HepG2 (cell line): Measurements from ENCODE around the gene DPH6. TPM values are rescaled to one million over a fixed set of nuclear protein-coding genes. Genes with fewer than 3 reads are reported as not detected.

Experiments used
- ATAC-seq: fragments of 200-7000 bp; cut with Tn5 transposase; 3 replicates; pipeline ENCODE4 v1.9.1; 2020; ENCODE audit warnings: mild to moderate bottlenecking, moderate library complexity
- BruUV-seq: library from RNA; stranded (reverse); fragments of 400-500 nt; replicated peaks from 2 replicates; lab custom pipeline; 2021; lab: Mats Ljungman, UMichigan
- CTCF ChIA-PET: fragments of 300-600 bp; formaldehyde crosslinking; extraction: SDS; loops from one replicate; lab custom pipeline; 2021; ENCODE audit warnings: low total read pairs, inconsistent platforms, low intra/inter-chr PET ratio; lab: Yijun Ruan, JAX
- POLR2A ChIA-PET: fragments of 350-600 bp; sonication (Branson Sonifier 250); formaldehyde crosslinking; loops from one replicate; lab custom pipeline; 2020; ENCODE audit warnings: antibody characterized with exemption, inconsistent platforms; lab: Yijun Ruan, JAX
- DNase-seq: peaks from one replicate; pipeline ENCODE4 v3.0.0-alpha.2; 2015; ENCODE audit warnings: low spot score
- FAIRE-seq: peaks from 3 replicates; lab custom pipeline; 2011; peaks lifted over from hg19 to GRCh38; lab: Jason Lieb, UNC
- H2AFZ ChIP-seq: one replicate; pipeline ENCODE4 v1.6.1; 2011; ENCODE audit warnings: low read length, inconsistent platforms
- H3K27ac ChIP-seq: fragments of 300-600 bp; 3 replicates; pipeline ENCODE4 v1.8.0; 2011; ENCODE audit warnings: mixed run types, mild to moderate bottlenecking, mixed read lengths, low read length, inconsistent platforms; ENCODE audit not compliant: insufficient read depth; ENCODE audit errors: extremely low read length
- H3K27me3 ChIP-seq, 2 experiments: fragments of 200-600 bp in 1 of 2; 2 replicates in 1 of 2; 3 replicates in 1 of 2; pipeline versions ENCODE4 v1.6.0 to v1.8.0; 2011; ENCODE audit warnings: low read length in 2 of 2, mild to moderate bottlenecking in 2 of 2, moderate library complexity in 2 of 2, inconsistent platforms in 1 of 2; ENCODE audit not compliant: insufficient read depth in 2 of 2, control insufficient read depth in 1 of 2
- H3K36me3 ChIP-seq, 2 experiments: fragments of 200-600 bp in 1 of 2; replicated peaks in 1 of 2; 2 replicates in 1 of 2; 3 replicates in 1 of 2; pipeline versions ENCODE4 v1.5.1 to v1.8.0; 2011; ENCODE audit warnings: low read length in 2 of 2, inconsistent platforms in 1 of 2; ENCODE audit not compliant: insufficient read depth in 2 of 2, control insufficient read depth in 1 of 2
- H3K4me1 ChIP-seq: 2 replicates; pipeline ENCODE4 v1.5.1; 2012; ENCODE audit warnings: low read length, inconsistent platforms; ENCODE audit not compliant: insufficient read depth
- H3K4me2 ChIP-seq: 2 replicates; pipeline ENCODE4 v1.6.0; 2011; ENCODE audit warnings: low read depth, low read length, inconsistent platforms
- H3K4me3 ChIP-seq, 3 experiments: fragments of 200-600 bp in 1 of 3; sonication (generic), shearing (Covaris generic) in 1 of 3; replicated peaks in 1 of 3; 2 replicates each; pipeline ENCODE4 v1.5.1; 2011 to 2016; ENCODE audit warnings: low read length in 3 of 3, inconsistent platforms in 2 of 3, low read depth in 2 of 3, mild to moderate bottlenecking in 2 of 3, control low read depth in 1 of 3, mixed read lengths in 1 of 3; ENCODE audit not compliant: insufficient read depth in 1 of 3
- H3K79me2 ChIP-seq: one replicate; pipeline ENCODE4 v1.6.1; 2011; ENCODE audit warnings: low read length, inconsistent platforms; ENCODE audit not compliant: insufficient read depth
- H3K9ac ChIP-seq: 2 replicates; pipeline ENCODE4 v1.6.0; 2011; ENCODE audit warnings: mild to moderate bottlenecking, low read depth, low read length, inconsistent platforms; ENCODE audit not compliant: insufficient read depth
- H3K9me3 ChIP-seq: 2 replicates; pipeline ENCODE4 v1.5.1; 2012; ENCODE audit warnings: mild to moderate bottlenecking, low read length
- H4K20me1 ChIP-seq: 2 replicates; pipeline ENCODE4 v1.6.0; 2011; ENCODE audit warnings: inconsistent platforms, mild to moderate bottlenecking, low read length, moderate library complexity; ENCODE audit not compliant: insufficient read depth
- AFF4 ChIP-seq: sonication (generic); formaldehyde crosslinking; IDR thresholded peaks from 2 replicates; pipeline ENCODE4 v1.4.0; 2020; ENCODE audit warnings: missing genetic modification reagents
- ISX ChIP-seq: sonication (generic); formaldehyde crosslinking; conservative IDR thresholded peaks from 2 replicates; pipeline ENCODE4 v1.5.0; 2020; ENCODE audit warnings: missing genetic modification reagents
- JUND ChIP-seq: sonication (generic); formaldehyde crosslinking; IDR thresholded peaks from 2 replicates; pipeline ENCODE4 v1.8.0; 2022; ENCODE audit warnings: mild to moderate bottlenecking, missing genetic modification reagents
- NR3C1 ChIP-seq: sonication (generic); formaldehyde crosslinking; IDR thresholded peaks from 2 replicates; pipeline ENCODE4 v1.4.0; 2020; ENCODE audit warnings: missing genetic modification reagents
- SMC3 ChIP-seq: IDR thresholded peaks from 2 replicates; pipeline ENCODE4 v1.6.1; 2011; ENCODE audit warnings: low read length, improper control_type of control experiment
- SRF ChIP-seq: IDR thresholded peaks from 2 replicates; pipeline ENCODE4 v1.6.1; 2011; ENCODE audit warnings: mild to moderate bottlenecking, low read depth, low read length, moderate library complexity
- ZNF572 ChIP-seq: sonication (generic); formaldehyde crosslinking; IDR thresholded peaks from 2 replicates; pipeline ENCODE4 v1.5.1; 2020; ENCODE audit warnings: mild to moderate bottlenecking, missing genetic modification reagents
- ZNF749 ChIP-seq: sonication (generic); formaldehyde crosslinking; IDR thresholded peaks from 2 replicates; pipeline ENCODE4 v1.8.0; 2022; ENCODE audit warnings: mild to moderate bottlenecking, missing genetic modification reagents, moderate library complexity, borderline replicate concordance
- ZNF879 ChIP-seq: sonication (generic); formaldehyde crosslinking; IDR thresholded peaks from 2 replicates; pipeline ENCODE4 v1.8.1; 2023; ENCODE audit warnings: missing genetic modification reagents
- ZSCAN30 ChIP-seq: sonication (generic); formaldehyde crosslinking; IDR thresholded peaks from 2 replicates; pipeline ENCODE4 v1.5.0; 2020; ENCODE audit warnings: mild to moderate bottlenecking, missing genetic modification reagents
- in situ Hi-C: cut with HindIII; loops from 2 replicates; pipeline ENCODE4 v1.10.0; 2017; ENCODE audit warnings: low pct_unique_long_range_greater_than_20kb; ENCODE audit not compliant: extremely low pct_ligation_motif_present
- intact Hi-C: fragments of 100-400 bp; cut with micrococcal nuclease; formaldehyde crosslinking; loops from one replicate; pipeline ENCODE4 v1.10.0; 2022; ENCODE audit not compliant: unreplicated experiment
- polyA plus RNA-seq, 8 experiments: library from polyadenylated mRNA; depleted of rRNA in 3 of 8; stranded (reverse) in 7 of 8; unstranded in 1 of 8; fragments of >200 nt; fragmentation: Illumina TruSeq in 4 of 8; extraction: Trizol in 4 of 8; gene quantifications; 2 replicates each; pipeline versions ENCODE4 v1.2.1 to v1.2.3, GENCODE V29; 2011 to 2016; ENCODE audit warnings: low read depth in 4 of 8, missing spikeins in 1 of 8, mixed read lengths in 1 of 8; ENCODE audit not compliant: insufficient read depth in 1 of 8
- total RNA-seq, 5 experiments: library from RNA; depleted of rRNA; stranded (reverse); fragments of >200 nt; fragmentation: Illumina TruSeq; extraction: Trizol; gene quantifications; 2 replicates each; pipeline ENCODE4 v1.2.3, GENCODE V29; 2016; ENCODE audit warnings: low read depth in 1 of 5
- TF ChIP-seq, protein P1 (sequence below): sonication (generic); formaldehyde crosslinking; IDR thresholded peaks from 2 replicates; pipeline ENCODE4 v1.4.0; 2020; ENCODE audit warnings: low read depth, mild to moderate bottlenecking, missing genetic modification reagents
- TF ChIP-seq, protein P2 (sequence below): IDR thresholded peaks from 2 replicates; pipeline ENCODE4 v1.6.1; 2016; ENCODE audit warnings: low read depth, missing genetic modification reagents, missing compliant biosample characterization
- TF ChIP-seq, protein P3 (sequence below): sonication (generic); formaldehyde crosslinking; IDR thresholded peaks from 2 replicates; pipeline ENCODE4 v1.5.1; 2020; ENCODE audit warnings: missing genetic modification reagents, mild to moderate bottlenecking, borderline replicate concordance

DPH6 gene
- total and polyA plus RNA-seq, 2 of the 13 experiments (the other 11 are each of a cell fraction or from before 2014, with no cell fraction given), result 10.2 to 25.8 TPM

DNA sequence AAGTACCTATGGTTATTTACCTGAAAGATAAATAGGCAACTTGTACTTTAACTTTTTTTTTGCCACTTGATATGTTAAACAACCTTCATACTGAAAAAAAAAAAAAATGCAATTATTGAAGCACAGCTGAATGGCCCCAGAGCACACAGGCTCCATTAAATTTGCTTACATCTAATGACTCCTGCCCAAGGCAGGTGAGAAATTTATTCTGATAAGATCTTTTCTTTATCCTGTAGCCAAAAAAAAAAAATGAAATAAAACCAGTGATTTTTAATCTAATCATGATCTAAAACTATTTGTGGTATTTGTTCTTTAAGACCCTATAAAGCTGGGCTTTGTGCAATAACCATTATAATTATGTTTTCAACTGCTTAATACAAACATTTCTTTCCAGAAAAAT is 115.7 kb downstream of the DPH6 start (continued):
- TF ChIP-seq AFF4 (CRISPR knock-in tag) (no peak), ZSCAN30 (CRISPR knock-in tag) (no peak), SMC3 (no peak)
- TF ChIP-seq, protein P1, sequence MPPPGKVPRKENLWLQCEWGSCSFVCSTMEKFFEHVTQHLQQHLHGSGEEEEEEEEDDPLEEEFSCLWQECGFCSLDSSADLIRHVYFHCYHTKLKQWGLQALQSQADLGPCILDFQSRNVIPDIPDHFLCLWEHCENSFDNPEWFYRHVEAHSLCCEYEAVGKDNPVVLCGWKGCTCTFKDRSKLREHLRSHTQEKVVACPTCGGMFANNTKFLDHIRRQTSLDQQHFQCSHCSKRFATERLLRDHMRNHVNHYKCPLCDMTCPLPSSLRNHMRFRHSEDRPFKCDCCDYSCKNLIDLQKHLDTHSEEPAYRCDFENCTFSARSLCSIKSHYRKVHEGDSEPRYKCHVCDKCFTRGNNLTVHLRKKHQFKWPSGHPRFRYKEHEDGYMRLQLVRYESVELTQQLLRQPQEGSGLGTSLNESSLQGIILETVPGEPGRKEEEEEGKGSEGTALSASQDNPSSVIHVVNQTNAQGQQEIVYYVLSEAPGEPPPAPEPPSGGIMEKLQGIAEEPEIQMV (CRISPR knock-in tag), result no peak

DNA sequence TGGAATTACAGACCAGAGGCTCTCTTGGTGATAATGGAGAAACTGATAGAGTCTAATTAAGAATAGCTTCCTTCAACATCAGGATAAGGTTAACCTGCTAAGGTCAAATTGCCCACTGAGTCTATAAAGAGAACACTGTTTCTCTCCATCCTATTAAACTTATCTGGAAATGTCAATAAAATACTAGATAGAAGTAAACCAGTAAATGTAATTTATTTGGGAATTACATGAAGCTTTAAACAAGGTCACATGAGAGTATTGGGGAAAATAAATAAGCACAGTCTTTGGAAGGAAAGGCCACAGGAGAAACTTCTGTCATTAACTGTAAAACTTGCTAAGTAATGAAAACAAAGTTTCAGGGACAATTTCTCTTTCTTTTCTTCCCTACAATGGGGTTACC is 118.5 kb downstream of the DPH6 start:
- Histone ChIP-seq H3K36me3 (no peaks in the 10 kb centered on the region), H3K9me3 (peaks cover 8% of the 10 kb centered on the region; the same call in 1 of the 2 replicates), H3K79me2 (no peaks in the 10 kb centered on the region), H3K27me3 (no peaks in the 10 kb centered on the region), H4K20me1 (no peaks in the 10 kb centered on the region), H3K4me1 (no peaks in the 10 kb centered on the region), H3K9ac (no peak overlapping the region), H3K4me2 (no peak overlapping the region), H3K27ac (no peak overlapping the region), H2AFZ (no peak overlapping the region), H3K4me3 (no peak overlapping the region)
- intact Hi-C loops, result no loop called here
- BruUV-seq, result no TSS peak
- ChIA-PET POLR2A (no interaction called here), CTCF (no interaction called here)
- no peak for ATAC-seq
- in situ Hi-C loops, result no loop called here
- no peak for DNase-seq
- no peak for FAIRE-seq
- TF ChIP-seq, protein P2, sequence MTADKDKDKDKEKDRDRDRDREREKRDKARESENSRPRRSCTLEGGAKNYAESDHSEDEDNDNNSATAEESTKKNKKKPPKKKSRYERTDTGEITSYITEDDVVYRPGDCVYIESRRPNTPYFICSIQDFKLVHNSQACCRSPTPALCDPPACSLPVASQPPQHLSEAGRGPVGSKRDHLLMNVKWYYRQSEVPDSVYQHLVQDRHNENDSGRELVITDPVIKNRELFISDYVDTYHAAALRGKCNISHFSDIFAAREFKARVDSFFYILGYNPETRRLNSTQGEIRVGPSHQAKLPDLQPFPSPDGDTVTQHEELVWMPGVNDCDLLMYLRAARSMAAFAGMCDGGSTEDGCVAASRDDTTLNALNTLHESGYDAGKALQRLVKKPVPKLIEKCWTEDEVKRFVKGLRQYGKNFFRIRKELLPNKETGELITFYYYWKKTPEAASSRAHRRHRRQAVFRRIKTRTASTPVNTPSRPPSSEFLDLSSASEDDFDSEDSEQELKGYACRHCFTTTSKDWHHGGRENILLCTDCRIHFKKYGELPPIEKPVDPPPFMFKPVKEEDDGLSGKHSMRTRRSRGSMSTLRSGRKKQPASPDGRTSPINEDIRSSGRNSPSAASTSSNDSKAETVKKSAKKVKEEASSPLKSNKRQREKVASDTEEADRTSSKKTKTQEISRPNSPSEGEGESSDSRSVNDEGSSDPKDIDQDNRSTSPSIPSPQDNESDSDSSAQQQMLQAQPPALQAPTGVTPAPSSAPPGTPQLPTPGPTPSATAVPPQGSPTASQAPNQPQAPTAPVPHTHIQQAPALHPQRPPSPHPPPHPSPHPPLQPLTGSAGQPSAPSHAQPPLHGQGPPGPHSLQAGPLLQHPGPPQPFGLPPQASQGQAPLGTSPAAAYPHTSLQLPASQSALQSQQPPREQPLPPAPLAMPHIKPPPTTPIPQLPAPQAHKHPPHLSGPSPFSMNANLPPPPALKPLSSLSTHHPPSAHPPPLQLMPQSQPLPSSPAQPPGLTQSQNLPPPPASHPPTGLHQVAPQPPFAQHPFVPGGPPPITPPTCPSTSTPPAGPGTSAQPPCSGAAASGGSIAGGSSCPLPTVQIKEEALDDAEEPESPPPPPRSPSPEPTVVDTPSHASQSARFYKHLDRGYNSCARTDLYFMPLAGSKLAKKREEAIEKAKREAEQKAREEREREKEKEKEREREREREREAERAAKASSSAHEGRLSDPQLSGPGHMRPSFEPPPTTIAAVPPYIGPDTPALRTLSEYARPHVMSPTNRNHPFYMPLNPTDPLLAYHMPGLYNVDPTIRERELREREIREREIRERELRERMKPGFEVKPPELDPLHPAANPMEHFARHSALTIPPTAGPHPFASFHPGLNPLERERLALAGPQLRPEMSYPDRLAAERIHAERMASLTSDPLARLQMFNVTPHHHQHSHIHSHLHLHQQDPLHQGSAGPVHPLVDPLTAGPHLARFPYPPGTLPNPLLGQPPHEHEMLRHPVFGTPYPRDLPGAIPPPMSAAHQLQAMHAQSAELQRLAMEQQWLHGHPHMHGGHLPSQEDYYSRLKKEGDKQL (CRISPR knock-in tag), result no peak
- TF ChIP-seq ZNF572 (CRISPR knock-in tag) (no peak), JUND (no peak), NR3C1 (no peak), ZNF879 (CRISPR knock-in tag) (no peak), ZNF749 (CRISPR knock-in tag) (no peak), SRF (no peak), ISX (no peak)
- TF ChIP-seq, protein P3, sequence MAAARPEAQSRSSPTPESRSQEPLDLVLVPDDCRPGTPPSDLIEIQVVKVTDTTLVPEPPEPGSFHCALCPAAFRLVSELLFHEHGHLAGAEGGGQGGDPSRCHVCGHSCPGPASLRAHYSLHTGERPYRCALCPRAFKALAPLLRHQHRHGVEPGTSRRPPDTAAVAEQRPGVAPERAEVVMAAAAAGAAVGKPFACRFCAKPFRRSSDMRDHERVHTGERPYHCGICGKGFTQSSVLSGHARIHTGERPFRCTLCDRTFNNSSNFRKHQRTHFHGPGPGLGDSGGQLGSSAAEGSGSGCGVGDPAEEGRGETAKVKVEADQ (CRISPR knock-in tag), result no peak
